SK-N-MC (cell line): Measurements from ENCODE around the gene SLC35G6.

Source experiments
- DNase-seq: peaks from one replicate; pipeline ENCODE4 v3.0.0-alpha.2; 2011; ENCODE audit warnings: low read depth, low spot score
- H3K27ac ChIP-seq: fragments of 200-600 bp; sonication (generic); 2 replicates; pipeline ENCODE4 v1.5.1; 2016; ENCODE audit warnings: mixed run types
- H3K36me3 ChIP-seq: fragments of 200-600 bp; sonication (generic); 2 replicates; pipeline ENCODE4 v1.6.1; 2017; ENCODE audit warnings: antibody characterized with exemption, low read length, mixed read lengths; ENCODE audit not compliant: insufficient read depth
- H3K4me3 ChIP-seq: fragments of 200-600 bp; sonication (generic); 2 replicates; pipeline ENCODE4 v1.5.1; 2016
- H3K9ac ChIP-seq: fragments of 200-600 bp; sonication (generic); 2 replicates; pipeline ENCODE4 v1.8.0; 2017; ENCODE audit warnings: mixed run types, mixed read lengths; ENCODE audit not compliant: insufficient read length
- H3K9me3 ChIP-seq: fragments of 200-600 bp; sonication (generic); 2 replicates; pipeline ENCODE4 v1.6.1; 2017; ENCODE audit warnings: low read depth, mild to moderate bottlenecking, antibody characterized with exemption, low read length, moderate library complexity, mixed read lengths
- EZH2 ChIP-seq: fragments of 200-600 bp; sonication (generic); IDR thresholded peaks from one replicate; pipeline ENCODE4 v1.6.1; 2017; ENCODE audit warnings: antibody characterized with exemption
- FOXP2 ChIP-seq: optimal IDR thresholded peaks from 2 replicates; pipeline ENCODE3; 2011; ENCODE audit warnings: mild to moderate bottlenecking, moderate library complexity; ENCODE audit not compliant: insufficient read depth; ENCODE audit errors: extremely low read length, control extremely low read depth
- POLR2AphosphoS5 ChIP-seq: IDR thresholded peaks from 2 replicates; pipeline ENCODE4 v1.6.1; 2012; ENCODE audit warnings: mild to moderate bottlenecking, low read depth, low read length, borderline replicate concordance

The SLC35G6 gene

DNA sequence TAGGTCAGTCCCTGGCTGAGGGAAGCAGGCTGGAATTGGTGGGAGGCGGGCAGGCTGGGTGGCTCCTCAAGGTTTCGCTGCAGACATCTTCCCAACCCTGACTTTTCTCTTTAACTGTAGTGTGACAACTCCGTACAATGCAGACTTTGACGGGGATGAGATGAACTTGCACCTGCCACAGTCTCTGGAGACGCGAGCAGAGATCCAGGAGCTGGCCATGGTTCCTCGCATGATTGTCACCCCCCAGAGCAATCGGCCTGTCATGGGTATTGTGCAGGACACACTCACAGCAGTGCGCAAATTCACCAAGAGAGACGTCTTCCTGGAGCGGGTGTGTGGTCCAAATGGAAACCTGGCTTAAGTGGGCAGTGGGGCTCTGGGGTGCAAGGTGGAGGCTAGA is 17.9 kb downstream of the SLC35G6 start:
- TF ChIP-seq POLR2AphosphoS5: no peak
- no peak for TF ChIP-seq FOXP2
- no peak for TF ChIP-seq EZH2
- Histone ChIP-seq H3K36me3 (peaks cover 88% of the 10 kb centered on the region), H3K9me3 (no peaks in the 10 kb centered on the region), H3K27ac (no peak overlapping the region), H3K4me3 (no peak overlapping the region), H3K9ac (no peak overlapping the region)
- no peak for DNase-seq

DNA sequence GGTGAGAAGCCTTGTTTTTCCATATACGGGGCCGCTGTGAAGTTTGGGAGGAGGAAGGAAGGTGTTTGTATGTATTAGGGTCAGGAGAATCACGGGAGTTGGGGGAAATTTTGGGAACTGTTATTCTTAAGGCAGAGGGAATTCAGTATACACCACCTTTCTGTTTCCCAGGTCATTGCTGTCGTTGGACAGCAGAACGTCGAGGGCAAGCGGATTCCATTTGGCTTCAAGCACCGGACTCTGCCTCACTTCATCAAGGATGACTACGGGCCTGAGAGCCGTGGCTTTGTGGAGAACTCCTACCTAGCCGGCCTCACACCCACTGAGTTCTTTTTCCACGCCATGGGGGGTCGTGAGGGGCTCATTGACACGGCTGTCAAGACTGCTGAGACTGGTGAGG is 20.5 kb downstream of the SLC35G6 start:
- DNase-seq: no peak
- Histone ChIP-seq H3K9ac (no peak overlapping the region), H3K4me3 (no peak overlapping the region), H3K27ac (no peak overlapping the region), H3K9me3 (no peaks in the 10 kb centered on the region), H3K36me3 (peaks cover 90% of the 10 kb centered on the region)
- no peak for TF ChIP-seq EZH2

DNA sequence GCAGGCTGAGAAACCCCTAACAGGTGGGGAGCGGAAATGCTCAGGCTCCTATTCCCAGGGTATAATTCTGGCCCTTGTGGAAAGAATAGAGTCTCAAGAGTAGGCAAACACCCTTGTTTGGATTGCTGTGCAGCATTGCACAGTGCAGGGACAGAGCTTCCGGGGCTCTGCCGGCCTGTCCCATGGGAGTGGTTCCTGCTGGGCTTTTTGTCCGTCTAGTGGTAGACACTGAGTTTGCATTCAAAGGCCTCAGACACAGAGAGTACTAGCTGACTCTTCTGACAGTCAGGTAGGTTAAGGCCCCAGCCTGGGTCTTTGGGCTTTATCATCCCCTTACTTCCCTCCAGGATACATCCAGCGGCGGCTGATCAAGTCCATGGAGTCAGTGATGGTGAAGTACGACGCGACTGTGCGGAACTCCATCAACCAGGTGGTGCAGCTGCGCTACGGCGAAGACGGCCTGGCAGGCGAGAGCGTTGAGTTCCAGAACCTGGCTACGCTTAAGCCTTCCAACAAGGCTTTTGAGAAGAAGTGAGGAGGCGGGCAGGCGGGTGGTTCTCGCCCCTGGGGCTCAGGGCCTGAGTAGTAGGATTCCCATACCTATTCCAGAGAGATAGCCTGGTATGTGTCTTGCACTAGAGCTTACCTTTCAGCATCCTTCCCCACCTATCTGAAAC is 21.1 kb downstream of the SLC35G6 start:
- no peak overlapping the region for H3K4me3 ChIP-seq
- no peak for DNase-seq
- H3K36me3 ChIP-seq: peaks cover 90% of the 10 kb centered on the region
- H3K27ac ChIP-seq: no peak overlapping the region
- TF ChIP-seq POLR2AphosphoS5 (no peak), EZH2 (no peak), FOXP2 (no peak)
- H3K9me3 ChIP-seq: no peaks in the 10 kb centered on the region
- H3K9ac ChIP-seq: no peak overlapping the region

DNA sequence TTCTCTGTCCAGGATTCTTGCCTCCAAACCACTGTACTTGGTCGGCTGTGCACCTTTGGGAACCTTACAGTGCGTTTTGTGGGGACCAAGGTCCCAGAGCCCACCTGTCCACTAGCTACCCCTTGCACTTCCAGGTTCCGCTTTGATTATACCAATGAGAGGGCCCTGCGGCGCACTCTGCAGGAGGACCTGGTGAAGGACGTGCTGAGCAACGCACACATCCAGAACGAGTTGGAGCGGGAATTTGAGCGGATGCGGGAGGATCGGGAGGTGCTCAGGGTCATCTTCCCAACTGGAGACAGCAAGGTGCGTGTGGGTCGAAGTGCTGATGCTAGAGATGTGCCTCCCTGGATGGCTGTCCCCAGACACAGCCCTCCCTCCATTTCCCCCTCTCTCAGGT is 21.7 kb downstream of the SLC35G6 start:
- Histone ChIP-seq H3K27ac (no peak overlapping the region), H3K4me3 (no peak overlapping the region), H3K9me3 (no peaks in the 10 kb centered on the region), H3K36me3 (peaks cover 90% of the 10 kb centered on the region), H3K9ac (no peak overlapping the region)
- TF ChIP-seq EZH2: no peak
- no peak for TF ChIP-seq FOXP2
- TF ChIP-seq POLR2AphosphoS5: no peak
- DNase-seq: no peak

DNA sequence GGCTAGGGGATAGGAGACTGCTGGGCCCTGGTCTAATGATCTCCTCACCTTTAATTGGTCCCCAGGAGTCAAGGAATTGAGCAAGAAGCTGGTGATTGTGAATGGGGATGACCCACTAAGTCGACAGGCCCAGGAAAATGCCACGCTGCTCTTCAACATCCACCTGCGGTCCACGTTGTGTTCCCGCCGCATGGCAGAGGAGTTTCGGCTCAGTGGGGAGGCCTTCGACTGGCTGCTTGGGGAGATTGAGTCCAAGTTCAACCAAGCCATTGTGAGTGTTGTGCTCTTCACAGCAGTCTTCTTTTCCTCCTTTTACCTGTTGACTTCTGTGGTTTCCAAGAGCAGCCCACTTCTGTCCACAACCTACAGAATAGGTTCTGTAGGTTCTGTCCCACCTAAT is 22.3 kb downstream of the SLC35G6 start:
- Histone ChIP-seq H3K27ac (no peak overlapping the region), H3K36me3 (peaks cover 90% of the 10 kb centered on the region)

DNA sequence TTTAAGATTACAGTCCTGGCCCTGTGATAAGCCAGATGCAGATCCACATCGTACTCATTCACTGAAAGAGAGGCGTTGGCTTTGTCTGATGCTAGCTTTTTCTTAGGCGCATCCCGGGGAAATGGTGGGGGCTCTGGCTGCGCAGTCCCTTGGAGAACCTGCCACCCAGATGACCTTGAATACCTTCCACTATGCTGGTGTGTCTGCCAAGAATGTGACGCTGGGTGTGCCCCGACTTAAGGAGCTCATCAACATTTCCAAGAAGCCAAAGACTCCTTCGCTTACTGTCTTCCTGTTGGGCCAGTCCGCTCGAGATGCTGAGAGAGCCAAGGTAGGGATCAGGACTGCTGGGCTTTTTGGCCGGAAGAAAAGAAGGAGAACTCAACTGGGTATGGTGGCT is 26.9 kb downstream of the SLC35G6 start:
- DNase-seq: no peak
- Histone ChIP-seq H3K9ac (no peak overlapping the region), H3K27ac (no peak overlapping the region), H3K9me3 (no peaks in the 10 kb centered on the region), H3K36me3 (peaks cover 96% of the 10 kb centered on the region), H3K4me3 (no peak overlapping the region)
- no peak for TF ChIP-seq POLR2AphosphoS5
- TF ChIP-seq EZH2: no peak
- no peak for TF ChIP-seq FOXP2

More for the DNA sequence above, 22.3 kb downstream of the SLC35G6 start:
- TF ChIP-seq FOXP2 (no peak), EZH2 (no peak), POLR2AphosphoS5 (no peak)
- no peak overlapping the region for H3K9ac ChIP-seq
- no peaks in the 10 kb centered on the region for H3K9me3 ChIP-seq
- no peak overlapping the region for H3K4me3 ChIP-seq
- no peak for DNase-seq

DNA sequence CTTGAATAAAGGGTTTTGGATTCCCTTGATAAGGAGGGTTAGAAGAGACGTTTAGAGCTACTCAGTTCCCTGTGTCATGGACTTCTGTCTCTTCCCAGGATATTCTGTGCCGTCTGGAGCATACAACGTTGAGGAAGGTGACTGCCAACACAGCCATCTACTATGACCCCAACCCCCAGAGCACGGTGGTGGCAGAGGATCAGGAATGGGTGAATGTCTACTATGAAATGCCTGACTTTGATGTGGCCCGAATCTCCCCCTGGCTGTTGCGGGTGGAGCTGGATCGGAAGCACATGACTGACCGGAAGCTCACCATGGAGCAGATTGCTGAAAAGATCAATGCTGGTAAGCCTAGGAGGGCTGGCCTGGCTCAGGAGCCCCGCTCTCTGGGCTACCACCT is 27.6 kb downstream of the SLC35G6 start:
- DNase-seq: no peak
- Histone ChIP-seq H3K4me3 (no peak overlapping the region), H3K9ac (no peak overlapping the region), H3K27ac (no peak overlapping the region), H3K36me3 (peaks cover 96% of the 10 kb centered on the region), H3K9me3 (no peaks in the 10 kb centered on the region)
- no peak for TF ChIP-seq POLR2AphosphoS5
- no peak for TF ChIP-seq FOXP2
- no peak for TF ChIP-seq EZH2

DNA sequence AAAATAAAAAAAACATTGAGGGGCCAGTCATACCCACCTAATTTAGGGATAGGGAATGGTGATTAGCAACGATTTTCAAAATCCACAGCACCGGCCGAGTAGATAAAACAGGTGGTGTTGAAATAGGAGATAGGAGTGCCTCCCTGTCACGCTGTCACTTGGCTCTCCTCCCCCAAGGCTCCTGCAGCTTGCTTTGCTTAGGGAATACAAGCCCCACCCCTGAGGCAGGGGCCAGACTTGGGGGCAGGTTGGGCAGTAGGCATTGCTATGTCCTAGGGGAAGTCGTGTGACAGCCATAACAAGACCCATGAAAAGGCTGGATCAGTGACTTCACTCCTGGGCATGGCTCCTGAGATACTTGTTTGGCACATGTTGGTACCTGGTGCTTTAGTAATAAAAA is 28.7 kb downstream of the SLC35G6 start:
- H3K36me3 ChIP-seq: peaks cover 92% of the 10 kb centered on the region
- DNase-seq: no peak
- H3K9ac ChIP-seq: no peak overlapping the region
- H3K4me3 ChIP-seq: no peak overlapping the region
- H3K27ac ChIP-seq: no peak overlapping the region
- H3K9me3 ChIP-seq: no peaks in the 10 kb centered on the region
- TF ChIP-seq EZH2 (no peak), POLR2AphosphoS5 (no peak), FOXP2 (no peak)

DNA sequence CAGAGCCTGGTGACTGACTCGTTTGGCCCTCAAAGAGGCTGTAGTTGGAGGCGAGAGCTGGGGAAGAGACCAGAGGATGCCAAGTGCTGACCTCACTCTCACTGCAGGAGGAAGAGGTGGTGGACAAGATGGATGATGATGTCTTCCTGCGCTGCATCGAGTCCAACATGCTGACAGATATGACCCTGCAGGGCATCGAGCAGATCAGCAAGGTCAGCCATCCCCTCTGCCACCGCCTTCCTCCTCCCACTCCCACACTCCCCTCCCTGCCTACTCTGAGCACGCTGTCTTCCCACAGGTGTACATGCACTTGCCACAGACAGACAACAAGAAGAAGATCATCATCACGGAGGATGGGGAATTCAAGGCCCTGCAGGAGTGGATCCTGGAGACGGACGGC is 29.9 kb downstream of the SLC35G6 start:
- no peak for TF ChIP-seq POLR2AphosphoS5
- TF ChIP-seq EZH2: no peak
- TF ChIP-seq FOXP2: no peak
- no peak for DNase-seq
- no peak overlapping the region for H3K4me3 ChIP-seq
- H3K9ac ChIP-seq: no peak overlapping the region
- peaks cover 91% of the 10 kb centered on the region for H3K36me3 ChIP-seq
- H3K27ac ChIP-seq: no peak overlapping the region
- no peaks in the 10 kb centered on the region for H3K9me3 ChIP-seq

DNA sequence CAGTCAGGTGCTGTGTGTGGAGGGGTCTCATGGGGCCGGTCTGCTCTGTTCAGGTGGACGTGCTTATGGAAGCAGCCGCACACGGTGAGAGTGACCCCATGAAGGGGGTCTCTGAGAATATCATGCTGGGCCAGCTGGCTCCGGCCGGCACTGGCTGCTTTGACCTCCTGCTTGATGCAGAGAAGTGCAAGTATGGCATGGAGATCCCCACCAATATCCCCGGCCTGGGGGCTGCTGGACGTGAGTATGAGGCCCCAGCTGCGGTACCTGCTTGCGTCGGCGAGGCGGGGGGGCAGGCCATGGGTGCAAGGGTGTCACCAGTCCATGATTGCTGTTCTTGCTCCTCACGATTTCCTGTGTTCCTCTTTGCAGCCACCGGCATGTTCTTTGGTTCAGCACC is 30.9 kb downstream of the SLC35G6 start:
- H3K9ac ChIP-seq: no peak overlapping the region
- no peak for DNase-seq
- TF ChIP-seq EZH2: no peak
- TF ChIP-seq FOXP2: no peak
- TF ChIP-seq POLR2AphosphoS5: no peak
- no peaks in the 10 kb centered on the region for H3K9me3 ChIP-seq
- no peak overlapping the region for H3K4me3 ChIP-seq
- H3K27ac ChIP-seq: no peak overlapping the region
- H3K36me3 ChIP-seq: peaks cover 81% of the 10 kb centered on the region
